ENCODE results near the gene SENP7.

- TF ChIP-seq CTCF (IDR thresholded peaks at IDR 0.05; ENCODE audit: insufficient read depth, low read depth, low read length) (no peak), EZH2 (IDR thresholded peaks at IDR 0.05; ENCODE audit: insufficient read depth, low read length) (no peak)
Measured at GRCh38 chr3:101333883-101334282, 179.1 kb downstream of the SENP7 start.

Measured in astrocyte (in vitro differentiated cells and primary cell).